HG02678 (cell line): ENCODE measurements around the gene PSMD8.
"Not testable (repeated sequence)": the region's sequence is repeated elsewhere in the genome, so short reads cannot be mapped to it uniquely, and the experiment has no call there.

ENCODE experiments used
- ATAC-seq: cut with Tn5 transposase; IDR thresholded peaks from one replicate; pipeline ENCODE4 v1.9.1; 2021; ENCODE audit warnings: mild to moderate bottlenecking, moderate library complexity; ENCODE audit not compliant: unreplicated experiment

The PSMD8 gene

DNA sequence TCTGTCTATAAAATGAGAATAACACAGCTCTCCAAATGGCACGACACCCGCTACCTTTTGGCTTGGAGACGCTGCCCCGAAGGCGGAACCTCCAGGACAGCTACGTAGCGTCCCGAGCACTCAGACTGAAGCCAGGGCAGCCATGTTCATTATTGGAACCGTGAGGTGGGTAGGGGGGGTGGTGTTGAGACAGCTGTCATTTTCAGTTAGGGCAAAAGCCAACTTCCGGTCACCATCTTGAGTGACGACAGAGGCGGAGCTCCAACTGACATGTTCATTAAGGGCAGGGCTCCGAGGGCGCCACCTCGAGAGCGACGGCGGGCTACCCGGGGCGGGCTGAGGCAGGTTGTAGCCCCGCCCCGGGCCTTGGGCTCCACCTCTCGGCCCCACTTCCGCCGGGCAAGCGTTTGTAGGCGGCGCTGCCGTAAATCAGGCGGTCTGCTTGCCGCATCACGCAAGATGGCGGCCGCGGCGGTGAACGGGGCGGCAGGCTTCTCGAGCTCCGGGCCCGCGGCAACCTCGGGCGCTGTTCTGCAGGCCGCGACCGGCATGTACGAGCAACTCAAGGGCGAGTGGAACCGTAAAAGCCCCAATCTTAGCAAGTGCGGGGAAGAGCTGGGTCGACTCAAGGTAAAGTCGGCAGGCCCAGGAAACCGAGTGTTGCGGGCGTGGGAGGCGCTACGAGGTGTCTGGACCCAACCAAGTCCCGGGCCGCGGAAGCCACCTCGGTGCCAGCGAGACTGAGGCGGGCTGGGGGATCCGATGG is at the start of gene PSMD8:
PSMD8 (plus strand) TSS at position 240 of the 766 bp plus-strand sequence; CDS start at position 271, 31 bp downstream.
- ATAC-seq, result peak; percentile 97

DNA sequence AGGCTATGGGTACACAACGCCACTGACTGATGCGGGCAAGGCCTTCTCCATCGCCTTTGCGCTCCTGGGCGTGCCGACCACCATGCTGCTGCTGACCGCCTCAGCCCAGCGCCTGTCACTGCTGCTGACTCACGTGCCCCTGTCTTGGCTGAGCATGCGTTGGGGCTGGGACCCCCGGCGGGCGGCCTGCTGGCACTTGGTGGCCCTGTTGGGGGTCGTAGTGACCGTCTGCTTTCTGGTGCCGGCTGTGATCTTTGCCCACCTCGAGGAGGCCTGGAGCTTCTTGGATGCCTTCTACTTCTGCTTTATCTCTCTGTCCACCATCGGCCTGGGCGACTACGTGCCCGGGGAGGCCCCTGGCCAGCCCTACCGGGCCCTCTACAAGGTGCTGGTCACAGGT is 47.8 kb upstream of the PSMD8 start:
- no peak for ATAC-seq

GRCh38 chr19:38329651-38330050 is 44.7 kb upstream of the PSMD8 start:
- ATAC-seq, result no peak

DNA sequence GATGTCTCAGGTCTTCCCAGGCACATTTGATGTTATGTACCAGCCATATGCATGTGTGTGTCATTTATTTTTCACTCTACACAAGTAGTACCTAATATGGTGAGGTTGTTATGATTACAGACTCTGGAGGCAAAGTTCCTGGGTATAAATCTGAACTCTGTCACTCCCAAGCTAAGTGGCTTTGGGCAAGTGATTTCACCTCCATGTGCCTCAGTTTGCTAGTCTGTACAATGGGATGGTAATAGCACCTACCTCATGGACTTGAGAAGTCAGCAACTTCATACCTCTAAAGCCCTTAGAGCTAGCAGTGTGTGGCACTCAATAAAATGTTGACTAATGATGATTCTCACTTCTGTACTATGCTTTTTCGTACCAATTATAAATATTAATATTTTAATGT is 42.6 kb upstream of the PSMD8 start:
- ATAC-seq, result no peak

GRCh38 chr19:38333245-38333644 is 41.1 kb upstream of the PSMD8 start:
- no peak for ATAC-seq

DNA sequence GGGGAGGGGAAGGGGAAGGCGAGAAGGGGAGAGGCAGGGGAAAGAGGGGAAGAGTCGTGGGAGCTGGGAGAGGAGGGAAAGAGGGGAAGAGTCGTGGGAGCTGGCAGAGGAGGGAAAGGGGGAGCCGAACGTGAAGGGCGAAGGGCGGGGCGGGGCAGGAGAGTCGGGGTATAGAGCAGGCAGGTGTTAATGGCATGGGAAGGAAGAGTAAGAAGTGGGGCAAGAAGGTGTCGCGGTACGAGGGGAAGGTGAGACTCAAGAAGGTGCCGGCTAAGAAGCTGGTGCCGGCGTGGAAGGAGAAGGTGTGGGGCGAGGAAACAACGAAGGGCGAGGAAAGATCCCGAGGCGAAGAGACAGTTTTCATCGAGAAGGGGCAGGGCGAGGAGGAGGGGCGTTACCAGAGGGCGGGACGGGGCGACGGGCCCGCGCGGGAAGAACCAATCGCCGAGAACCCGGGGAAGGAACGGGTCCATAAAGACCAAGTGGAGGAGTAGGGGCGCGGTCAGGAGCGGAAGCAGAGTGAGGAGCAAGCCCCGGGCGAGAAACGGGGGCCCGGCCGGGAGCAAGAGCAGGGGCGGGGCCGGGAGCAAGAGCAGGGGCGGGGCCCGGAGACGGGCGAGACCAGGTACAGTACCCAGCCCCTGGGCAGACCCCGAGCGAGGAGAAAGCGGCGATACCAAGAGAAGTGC is 38.3 kb upstream of the PSMD8 start:
- peak; percentile 68 for ATAC-seq

- ATAC-seq, result peak; percentile 50
Observed at GRCh38 chr19:38336638-38337359, 37.6 kb upstream of the PSMD8 start.

- no peak for ATAC-seq
Observed at GRCh38 chr19:38337360-38337653, 37.1 kb upstream of the PSMD8 start.

DNA sequence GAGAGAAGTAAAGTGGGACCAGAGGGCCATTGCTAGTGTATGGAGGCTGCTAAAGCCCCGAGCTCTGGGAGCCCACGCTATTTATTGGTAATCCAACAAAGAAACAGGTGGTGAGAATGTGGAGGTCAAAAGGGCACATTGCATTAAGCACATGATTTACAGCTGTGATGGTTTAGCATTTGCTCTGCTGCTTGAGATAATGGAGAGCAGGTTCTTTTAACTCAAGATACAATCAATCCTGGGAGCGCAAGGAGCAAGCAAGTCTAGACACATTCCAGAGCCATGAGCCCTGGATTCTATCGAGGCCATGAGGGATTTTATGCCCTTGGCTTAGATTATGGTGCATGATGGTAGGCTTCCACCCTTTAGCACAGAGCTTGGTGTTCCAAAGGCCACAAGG is 35.4 kb upstream of the PSMD8 start:
- not testable (repeated sequence) for ATAC-seq

DNA sequence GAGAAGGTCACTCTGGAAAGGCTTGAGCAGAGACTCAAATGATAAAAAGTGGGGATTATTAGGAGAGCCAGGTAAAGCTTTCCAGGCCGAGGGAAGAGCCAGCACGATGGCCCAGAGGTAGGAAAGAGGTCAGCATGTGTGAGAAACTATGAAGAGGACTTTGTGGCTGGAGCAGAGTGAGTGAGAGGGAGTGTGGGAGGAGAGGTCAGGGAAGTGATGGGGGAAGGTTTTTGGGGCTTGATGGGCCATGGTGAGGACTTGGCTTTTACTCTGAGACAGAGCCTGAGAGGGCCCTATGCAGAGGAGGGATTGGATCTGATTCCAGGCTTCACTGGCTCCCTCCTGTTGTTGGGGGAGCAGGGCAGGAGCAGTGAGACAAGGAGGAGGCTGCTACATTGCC is 33.4 kb upstream of the PSMD8 start:
- ATAC-seq, result no peak

DNA sequence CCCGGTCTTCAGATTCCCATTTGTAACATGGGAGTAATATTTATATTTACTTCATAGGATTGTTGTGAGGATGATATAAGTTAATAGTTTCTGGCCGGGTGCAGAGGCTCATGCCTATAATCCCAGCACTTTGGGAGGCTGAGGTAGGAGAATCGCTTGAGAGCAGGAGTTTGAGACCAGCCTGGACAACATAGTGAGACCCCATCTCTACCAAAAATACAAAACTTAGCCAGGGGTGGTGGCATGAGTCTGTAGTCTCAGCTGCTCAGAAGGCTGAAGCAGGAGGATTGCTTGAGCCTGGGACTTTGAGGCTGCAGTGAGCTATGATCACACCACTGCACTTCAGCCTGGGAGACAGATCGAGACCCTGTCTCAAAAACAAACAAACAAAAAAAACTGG is 27.5 kb upstream of the PSMD8 start:
- no peak for ATAC-seq

GRCh38 chr19:38350883-38351282 is 23.5 kb upstream of the PSMD8 start:
- ATAC-seq, result no peak

- no peak for ATAC-seq
Observed at GRCh38 chr19:38351865-38352395, 22.4 kb upstream of the PSMD8 start.

- ATAC-seq, result no peak
Observed at GRCh38 chr19:38352611-38353010, 21.8 kb upstream of the PSMD8 start.

- no peak for ATAC-seq
Observed at GRCh38 chr19:38355728-38356725, 18.3 kb upstream of the PSMD8 start.

GRCh38 chr19:38358071-38358470 is 16.3 kb upstream of the PSMD8 start:
- ATAC-seq, result no peak

DNA sequence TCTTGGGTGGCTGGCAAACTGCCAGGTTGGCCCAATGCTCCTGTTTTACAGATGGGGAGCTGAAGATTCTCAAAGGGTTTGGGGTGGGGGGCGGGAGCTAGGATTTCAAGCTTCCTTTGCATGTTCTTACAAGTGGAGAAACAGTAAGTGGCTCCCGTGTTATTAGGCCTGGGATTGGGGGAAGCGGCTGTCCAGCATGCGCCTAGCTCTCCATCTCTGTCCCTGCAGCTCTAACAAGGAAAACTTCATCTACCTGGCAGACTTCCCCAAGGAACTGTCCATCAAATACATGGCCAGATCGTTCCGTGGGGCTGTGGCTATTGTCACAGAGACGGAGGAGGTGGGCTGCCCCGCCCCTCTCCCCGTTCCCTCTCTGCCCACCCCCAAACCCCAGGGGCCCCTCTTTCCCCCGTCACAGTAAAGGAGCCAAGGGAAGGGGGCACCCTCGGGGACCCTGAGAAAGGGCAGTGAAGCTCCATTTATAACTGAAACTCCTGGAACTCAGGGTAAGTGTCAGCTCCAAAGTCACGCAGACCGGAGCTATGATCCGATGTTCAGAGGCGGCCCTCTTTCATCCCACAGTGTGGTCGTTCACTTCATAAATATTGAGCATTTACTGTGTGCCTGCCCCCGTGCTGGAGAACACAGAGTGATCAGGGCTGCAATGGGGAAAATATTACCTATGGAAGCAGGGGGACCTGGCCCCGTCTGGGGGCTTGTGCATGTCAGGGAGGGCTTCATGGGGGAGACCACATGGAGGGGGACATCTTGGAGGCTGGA is 14.9 kb upstream of the PSMD8 start:
- no peak for ATAC-seq

DNA sequence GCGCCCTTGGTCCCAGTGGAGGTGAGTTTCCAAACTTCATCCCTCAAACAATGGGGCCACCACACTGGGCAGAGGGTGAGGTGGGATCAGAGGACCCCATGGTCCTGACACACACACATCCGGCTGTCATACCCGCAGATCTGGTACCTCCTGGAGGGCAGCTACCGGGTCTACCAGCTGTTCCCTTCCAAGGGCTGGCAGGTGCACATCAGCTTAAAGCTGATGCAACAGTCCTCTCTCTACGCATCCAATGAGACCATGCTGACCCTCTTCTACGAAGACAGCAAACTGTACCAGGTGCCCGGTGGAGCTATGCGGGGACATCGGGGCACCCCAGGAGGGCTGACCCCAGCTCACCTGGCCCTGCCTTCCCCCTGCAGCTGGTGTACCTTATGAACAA is 14.0 kb upstream of the PSMD8 start:
- no peak for ATAC-seq

- ATAC-seq, result no peak
Observed at GRCh38 chr19:38360839-38361631, 13.3 kb upstream of the PSMD8 start.
